ENCODE measurements around the gene CPD. TPM values are rescaled to one million over a fixed set of nuclear protein-coding genes. Genes with fewer than 3 reads are reported as not detected.
"Not testable (repeated sequence)": the region's sequence is repeated elsewhere in the genome, so short reads cannot be mapped to it uniquely, and the experiment has no call there.

Gene CPD
- total RNA-seq, 3 donors from 2014 or later (not counting 1 experiment from before 2014, with no cell fraction given) = 67.3 to 94.5 (median 85.9) TPM

- Histone ChIP-seq H3K9me3 (ENCODE audit: control insufficient read depth, insufficient read depth, low read length) (no peaks in the 10 kb centered on the region), H3K27ac (ENCODE audit: low read length) (no peak overlapping the region), H3K27me3 (ENCODE audit: control insufficient read depth, insufficient read depth, low read length) (no peaks in the 10 kb centered on the region), H3K4me1 (ENCODE audit: control insufficient read depth, insufficient read depth, low read length) (no peaks in the 10 kb centered on the region), H3K36me3 (ENCODE audit: control insufficient read depth, insufficient read depth, low read length) (peaks cover 6% of the 10 kb centered on the region), H3K4me3 (ENCODE audit: low read length) (no peak overlapping the region)
- 95% methylated on average over 2 of the region's 4 CpGs for WGBS (ENCODE audit: insufficient coverage)
- H3K9me3 Mint-ChIP-seq = no peaks in the 10 kb centered on the region
- H3K27me3 Mint-ChIP-seq (ENCODE audit: low read depth in 2 of 2) = no peaks in the 10 kb centered on the region
- H3K4me3 Mint-ChIP-seq = no peak overlapping the region
- no peak for TF ChIP-seq CTCF (IDR thresholded peaks at IDR 0.05)
- intact Hi-C loops (cut with micrococcal nuclease) = no loop called here
- peaks cover 42 to 46% of the 10 kb centered on the region in 2 donors for H3K4me1 Mint-ChIP-seq
- no peak for DNase-seq
- ATAC-seq = no peak
- no peaks in the 10 kb centered on the region for H3K36me3 Mint-ChIP-seq
- H3K27ac Mint-ChIP-seq = peak overlapping the region in 1 of 2 donors; percentile 4
Measured at GRCh38 chr17:30396612-30397011, 17.9 kb downstream of the CPD start.

- Histone ChIP-seq H3K36me3 (ENCODE audit: control insufficient read depth, insufficient read depth, low read length) (no peaks in the 10 kb centered on the region), H3K4me3 (ENCODE audit: low read length) (no peak overlapping the region), H3K4me1 (ENCODE audit: control insufficient read depth, insufficient read depth, low read length) (no peaks in the 10 kb centered on the region), H3K9me3 (ENCODE audit: control insufficient read depth, insufficient read depth, low read length) (no peaks in the 10 kb centered on the region), H3K27ac (ENCODE audit: low read length) (no peak overlapping the region), H3K27me3 (ENCODE audit: control insufficient read depth, insufficient read depth, low read length) (no peaks in the 10 kb centered on the region)
- H3K27ac Mint-ChIP-seq = no peak overlapping the region
- no peaks in the 10 kb centered on the region for H3K9me3 Mint-ChIP-seq
- no CpG with 5 or more reads among the region's 1 CpG for WGBS (ENCODE audit: insufficient coverage)
- intact Hi-C loops (cut with micrococcal nuclease) = no loop called here
- H3K4me1 Mint-ChIP-seq = peaks cover 51 to 53% of the 10 kb centered on the region in 2 donors
- H3K27me3 Mint-ChIP-seq (ENCODE audit: low read depth in 2 of 2) = no peaks in the 10 kb centered on the region
- TF ChIP-seq CTCF (IDR thresholded peaks at IDR 0.05) = no peak
- DNase-seq (no peak), ATAC-seq (no peak)
- H3K4me3 Mint-ChIP-seq = no peak overlapping the region
- peaks cover 5% of the 10 kb centered on the region for H3K36me3 Mint-ChIP-seq
Measured at GRCh38 chr17:30398328-30399041, 19.8 kb downstream of the CPD start.

- Histone ChIP-seq H3K4me3 (ENCODE audit: low read length) (no peak overlapping the region), H3K4me1 (ENCODE audit: control insufficient read depth, insufficient read depth, low read length) (no peaks in the 10 kb centered on the region), H3K27ac (ENCODE audit: low read length) (no peak overlapping the region), H3K36me3 (ENCODE audit: control insufficient read depth, insufficient read depth, low read length) (no peaks in the 10 kb centered on the region), H3K9me3 (ENCODE audit: control insufficient read depth, insufficient read depth, low read length) (no peaks in the 10 kb centered on the region), H3K27me3 (ENCODE audit: control insufficient read depth, insufficient read depth, low read length) (no peaks in the 10 kb centered on the region)
- no peaks in the 10 kb centered on the region for H3K27me3 Mint-ChIP-seq (ENCODE audit: low read depth in 2 of 2)
- ATAC-seq (no peak), DNase-seq (no peak)
- H3K4me1 Mint-ChIP-seq = peaks cover 41 to 45% of the 10 kb centered on the region in 2 donors
- intact Hi-C loops (cut with micrococcal nuclease) = no loop called here
- 100% methylated on average over 1 of the region's 1 CpG for WGBS (ENCODE audit: insufficient coverage)
- no peak overlapping the region for H3K4me3 Mint-ChIP-seq
- H3K9me3 Mint-ChIP-seq = no peaks in the 10 kb centered on the region
- no peak for TF ChIP-seq CTCF (IDR thresholded peaks at IDR 0.05)
- peaks cover 7% of the 10 kb centered on the region for H3K36me3 Mint-ChIP-seq
- H3K27ac Mint-ChIP-seq = peak overlapping the region in 1 of 2 donors; percentile 7
Measured at GRCh38 chr17:30401097-30401496, 22.4 kb downstream of the CPD start.

- Mint-ChIP-seq H3K27me3 (ENCODE audit: low read depth in 2 of 2) (no peaks in the 10 kb centered on the region), H3K4me1 (peaks cover 56 to 62% of the 10 kb centered on the region in 2 donors), H3K9me3 (no peaks in the 10 kb centered on the region), H3K36me3 (peaks cover 7% of the 10 kb centered on the region), H3K4me3 (no peak overlapping the region), H3K27ac (peak overlapping the region in 1 of 2 donors; percentile 32)
- Histone ChIP-seq H3K27me3 (ENCODE audit: control insufficient read depth, insufficient read depth, low read length) (no peaks in the 10 kb centered on the region), H3K9me3 (ENCODE audit: control insufficient read depth, insufficient read depth, low read length) (no peaks in the 10 kb centered on the region), H3K27ac (ENCODE audit: low read length) (no peak overlapping the region), H3K36me3 (ENCODE audit: control insufficient read depth, insufficient read depth, low read length) (no peaks in the 10 kb centered on the region), H3K4me3 (ENCODE audit: low read length) (no peak overlapping the region), H3K4me1 (ENCODE audit: control insufficient read depth, insufficient read depth, low read length) (no peaks in the 10 kb centered on the region)
- ATAC-seq (no peak), DNase-seq (no peak)
- no peak for TF ChIP-seq CTCF (IDR thresholded peaks at IDR 0.05)
- intact Hi-C loops (cut with micrococcal nuclease) = no loop called here
Measured at GRCh38 chr17:30405161-30405560, 26.4 kb downstream of the CPD start.

- intact Hi-C loops (cut with micrococcal nuclease); H3K27ac Mint-ChIP-seq; H3K9me3 ChIP-seq (ENCODE audit: control insufficient read depth, insufficient read depth, low read length); ATAC-seq; H3K36me3 Mint-ChIP-seq; H3K4me1 ChIP-seq (ENCODE audit: control insufficient read depth, insufficient read depth, low read length); H3K27me3 Mint-ChIP-seq (ENCODE audit: low read depth in 2 of 2); H3K4me3 ChIP-seq (ENCODE audit: low read length); H3K27me3 ChIP-seq (ENCODE audit: control insufficient read depth, insufficient read depth, low read length); H3K27ac ChIP-seq (ENCODE audit: low read length); H3K36me3 ChIP-seq (ENCODE audit: control insufficient read depth, insufficient read depth, low read length); H3K9me3 Mint-ChIP-seq; DNase-seq; H3K4me3 Mint-ChIP-seq: not testable (repeated sequence)
- 98% methylated on average over 2 of the region's 2 CpGs for WGBS (ENCODE audit: insufficient coverage)
- H3K4me1 Mint-ChIP-seq = peaks cover 63 to 65% of the 10 kb centered on the region in 2 donors
Measured at GRCh38 chr17:30410627-30411026, 31.9 kb downstream of the CPD start.
